ENCODE results near the gene GALNT2. TPM values are rescaled to one million over a fixed set of nuclear protein-coding genes. Genes with fewer than 3 reads are reported as not detected.

Gene GALNT2
- total and polyA plus RNA-seq, 2 experiments from 2014 or later: 17.8 to 48.3 TPM

GRCh38 chr1:230270559-230271281 is 203.7 kb downstream of the GALNT2 start:
- Mint-ChIP-seq H3K36me3 (ENCODE audit: low read depth) (peaks cover 7% of the 10 kb centered on the region), H3K4me1 (peaks cover 12% of the 10 kb centered on the region), H3K27ac (no peak overlapping the region), H3K9me3 (no peaks in the 10 kb centered on the region), H3K27me3 (ENCODE audit: insufficient read depth, low read depth, poor library complexity) (peaks cover 3% of the 10 kb centered on the region), H3K4me3 (no peak overlapping the region)
- Histone ChIP-seq H3K4me3 (no peak overlapping the region), H3F3A (replicated peaks; ENCODE audit: low read depth) (peaks cover 9% of the 10 kb centered on the region), H3K9me2 (ENCODE audit: insufficient read depth) (no peaks in the 10 kb centered on the region), H3K27me3 (ENCODE audit: insufficient read depth) (no peaks in the 10 kb centered on the region), H3K4me1 (ENCODE audit: insufficient read depth) (peaks cover 2% of the 10 kb centered on the region; the same call in 1 of the 2 replicates), H4K20me1 (replicated peaks; ENCODE audit: insufficient read depth) (no peaks in the 10 kb centered on the region; the same call in 1 of the 2 replicates), H2AFZ (no peak overlapping the region), H3K79me2 (replicated peaks; ENCODE audit: insufficient read depth) (no peaks in the 10 kb centered on the region), H3K4me2 (no peak overlapping the region), H3K27ac (ENCODE audit: low read depth) (no peak overlapping the region), H3K36me3 (ENCODE audit: insufficient read depth) (peaks cover 11% of the 10 kb centered on the region; the same call in 1 of the 2 replicates)
- ATAC-seq (no peak), DNase-seq (ENCODE audit: low spot score) (no peak)
- TF ChIP-seq EZH2phosphoT487 (IDR thresholded peaks at IDR 0.05; ENCODE audit: unreplicated experiment) (no peak), CTCF (conservative IDR thresholded peaks at IDR 0.05; ENCODE audit: low read depth in 2 of 2) (no peak), ZNF462 (CRISPR knock-in tag; IDR thresholded peaks at IDR 0.05) (no peak), ZNF114 (CRISPR knock-in tag; IDR thresholded peaks at IDR 0.05) (no peak), POLR2AphosphoS5 (IDR thresholded peaks at IDR 0.05; ENCODE audit: low read depth) (no peak), CREB1 (CRISPR knock-in tag; IDR thresholded peaks at IDR 0.05; ENCODE audit: low read depth) (no peak), ETS1 (IDR thresholded peaks at IDR 0.05) (no peak), REST (IDR thresholded peaks at IDR 0.05; ENCODE audit: unreplicated experiment) (no peak), NANOG (IDR thresholded peaks at IDR 0.05; ENCODE audit: borderline replicate concordance) (no peak), JUNB (IDR thresholded peaks at IDR 0.05; ENCODE audit: unreplicated experiment) (no peak)

Measured in GM23338 (cell line).